ENCODE data around the gene LRRC73.
"Not testable (repeated sequence)": the region's sequence is repeated elsewhere in the genome, so short reads cannot be mapped to it uniquely, and the experiment has no call there.

LRRC73 gene

GRCh38 chr6:43492673-43493072 lies 17.5 kb downstream of the LRRC73 start:
- no peak for DNase-seq (ENCODE audit: low spot score)

- DNase-seq (ENCODE audit: low spot score): no peak
Observed at GRCh38 chr6:43491750-43492661, 18.1 kb downstream of the LRRC73 start.

- no peak for DNase-seq (ENCODE audit: low spot score)
Observed at GRCh38 chr6:43490523-43490939, 19.6 kb downstream of the LRRC73 start.

GRCh38 chr6:43489277-43490072 lies 20.7 kb downstream of the LRRC73 start:
- no peak for DNase-seq (ENCODE audit: low spot score)

- no peak for DNase-seq (ENCODE audit: low spot score)
Observed at GRCh38 chr6:43488667-43489276, 21.4 kb downstream of the LRRC73 start.

- DNase-seq (ENCODE audit: low spot score): peak; percentile 26
Observed at GRCh38 chr6:43481591-43482236, 28.4 kb downstream of the LRRC73 start.

- peak; percentile 54 for DNase-seq (ENCODE audit: low spot score)
Observed at GRCh38 chr6:43481075-43481474, 29.1 kb downstream of the LRRC73 start.

GRCh38 chr6:43478008-43478372 lies 32.2 kb downstream of the LRRC73 start:
- no peak for DNase-seq (ENCODE audit: low spot score)

GRCh38 chr6:43477235-43478007 lies 32.7 kb downstream of the LRRC73 start, which contains the start of gene TJAP1:
TJAP1 (plus strand) TSS chr6:43477570; CDS start chr6:43499002, 21,432 bp downstream.
- peak; percentile 82 for DNase-seq (ENCODE audit: low spot score)

- DNase-seq (ENCODE audit: low spot score): peak; percentile 37
Observed at GRCh38 chr6:43476746-43477145, 33.4 kb downstream of the LRRC73 start.

GRCh38 chr6:43475516-43475915 lies 34.6 kb downstream of the LRRC73 start:
- no peak for DNase-seq (ENCODE audit: low spot score)

- DNase-seq (ENCODE audit: low spot score): no peak
Observed at GRCh38 chr6:43472515-43472914, 37.6 kb downstream of the LRRC73 start.

GRCh38 chr6:43471399-43471798 lies 38.7 kb downstream of the LRRC73 start:
- DNase-seq (ENCODE audit: low spot score): no peak

- DNase-seq (ENCODE audit: low spot score): no peak
Observed at GRCh38 chr6:43469947-43470346, 40.2 kb downstream of the LRRC73 start.

- no peak for DNase-seq (ENCODE audit: low spot score)
Observed at GRCh38 chr6:43468748-43469681, 41.1 kb downstream of the LRRC73 start.

GRCh38 chr6:43468240-43468639 lies 41.9 kb downstream of the LRRC73 start:
- DNase-seq (ENCODE audit: low spot score): no peak

GRCh38 chr6:43467752-43468151 lies 42.4 kb downstream of the LRRC73 start:
- no peak for DNase-seq (ENCODE audit: low spot score)

GRCh38 chr6:43467265-43467664 lies 42.9 kb downstream of the LRRC73 start:
- not testable (repeated sequence) for DNase-seq (ENCODE audit: low spot score)

GRCh38 chr6:43465948-43466347 lies 44.2 kb downstream of the LRRC73 start:
- no peak for DNase-seq (ENCODE audit: low spot score)

GRCh38 chr6:43464337-43464736 lies 45.8 kb downstream of the LRRC73 start:
- DNase-seq (ENCODE audit: low spot score): no peak

All from RKO (cell line).